Right hindlimb (tissue), 1 donor: Measurements from ENCODE around the gene TBL1Y.

Experiments used
- DNase-seq: peaks from one replicate; pipeline ENCODE4 v3.0.0-alpha.2; 2018

TBL1Y gene

DNA sequence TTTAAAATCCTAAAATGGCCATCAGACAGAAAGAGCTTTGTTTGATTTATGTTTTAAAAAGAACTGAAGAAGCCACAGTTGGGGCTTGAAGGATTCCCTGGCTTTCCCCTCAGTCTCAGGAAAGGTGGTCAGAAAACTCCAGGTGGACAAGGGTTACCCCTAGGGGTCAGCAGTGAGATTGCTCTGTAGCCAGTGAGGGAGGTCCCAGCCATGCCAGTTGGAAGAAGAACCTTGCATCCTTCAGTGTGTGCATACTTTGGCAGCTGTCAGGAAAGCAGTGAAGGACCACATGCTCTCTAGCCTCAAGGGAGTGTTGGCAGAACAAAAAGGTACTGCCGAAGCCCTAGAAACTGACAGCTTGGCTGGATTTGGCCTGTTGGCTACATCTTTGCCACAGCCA lies 182.3 kb downstream of the TBL1Y start:
- no peak for DNase-seq

GRCh38 chrY:7094365-7094764 lies 183.9 kb downstream of the TBL1Y start:
- DNase-seq = no peak

DNA sequence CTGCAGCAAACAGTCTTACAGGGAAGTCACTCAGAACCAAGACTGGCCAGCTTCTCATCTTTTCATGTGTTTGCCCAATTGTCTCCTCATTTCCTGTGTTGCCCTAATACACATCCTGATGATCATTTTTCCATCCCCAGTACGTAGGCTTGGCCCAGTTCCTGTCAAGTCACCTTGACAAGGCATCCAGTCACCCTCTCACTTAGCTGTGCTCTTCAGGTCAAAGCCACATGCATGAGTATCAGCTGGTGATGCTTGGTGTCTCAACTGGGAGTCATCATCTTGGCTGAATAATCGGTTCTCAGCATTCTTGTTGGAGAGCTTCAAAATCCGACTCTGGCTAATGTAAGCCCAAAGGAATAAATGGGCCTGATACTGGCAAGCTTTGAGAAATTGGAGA lies 186.5 kb downstream of the TBL1Y start:
- no peak for DNase-seq

DNA sequence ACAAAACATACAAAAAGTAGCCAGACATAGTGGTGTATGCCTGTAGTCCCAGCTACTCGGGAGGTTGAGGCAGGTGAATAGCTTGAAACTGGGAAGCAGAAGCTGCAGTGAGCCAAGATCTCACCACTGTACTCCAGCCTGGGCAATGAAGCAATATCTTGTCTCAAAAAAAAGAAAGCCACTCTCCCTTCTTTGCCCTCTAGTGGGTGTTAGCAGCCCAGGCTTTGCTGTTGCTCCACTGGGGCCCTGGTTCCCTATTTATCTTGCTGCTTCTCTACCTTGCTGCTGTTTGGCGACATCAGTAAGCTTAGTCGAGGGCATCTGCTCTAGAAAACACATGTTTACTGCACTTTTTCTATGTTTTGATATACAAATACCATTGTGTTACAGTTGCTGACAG lies 189.2 kb downstream of the TBL1Y start:
- DNase-seq = no peak

DNA sequence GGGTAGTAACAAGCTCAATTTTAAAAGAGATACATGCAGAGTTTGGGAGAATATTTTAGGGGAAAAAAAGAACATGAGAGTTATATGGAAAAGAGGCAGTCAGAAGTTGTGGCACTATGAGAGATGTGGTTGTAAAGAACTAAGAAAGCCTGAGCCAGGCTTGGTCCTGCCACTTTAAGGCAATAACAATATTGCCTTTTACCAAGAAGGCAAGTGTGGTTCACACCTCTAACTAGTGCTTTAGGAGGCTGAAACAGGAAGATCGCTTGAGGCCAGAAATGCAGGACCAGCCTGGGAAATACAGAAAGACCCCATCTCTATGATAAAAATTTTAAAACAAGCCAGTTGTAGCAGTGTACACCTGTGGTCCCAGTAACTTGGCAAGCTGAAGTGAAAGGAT lies 192.2 kb downstream of the TBL1Y start:
- DNase-seq = no peak

DNA sequence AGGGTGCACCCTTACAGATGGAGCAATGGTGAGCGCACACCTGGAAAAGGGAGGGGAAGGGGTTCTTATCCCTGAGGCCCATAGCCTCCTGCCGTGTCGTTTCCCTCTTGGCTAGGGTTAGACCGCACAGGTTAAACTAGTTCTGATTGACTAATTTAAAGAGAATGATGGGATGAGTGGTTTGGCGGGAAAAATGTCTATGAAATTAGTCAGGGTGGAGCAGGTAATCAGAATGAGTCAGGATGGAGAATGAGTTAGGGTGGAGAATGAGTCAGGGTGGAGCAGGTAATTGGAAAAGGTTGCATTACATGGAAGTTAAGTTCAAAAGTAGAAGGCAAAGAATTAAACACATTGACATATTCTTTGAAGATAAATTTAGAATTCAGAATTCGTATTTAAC lies 196.7 kb downstream of the TBL1Y start:
- no peak for DNase-seq

DNA sequence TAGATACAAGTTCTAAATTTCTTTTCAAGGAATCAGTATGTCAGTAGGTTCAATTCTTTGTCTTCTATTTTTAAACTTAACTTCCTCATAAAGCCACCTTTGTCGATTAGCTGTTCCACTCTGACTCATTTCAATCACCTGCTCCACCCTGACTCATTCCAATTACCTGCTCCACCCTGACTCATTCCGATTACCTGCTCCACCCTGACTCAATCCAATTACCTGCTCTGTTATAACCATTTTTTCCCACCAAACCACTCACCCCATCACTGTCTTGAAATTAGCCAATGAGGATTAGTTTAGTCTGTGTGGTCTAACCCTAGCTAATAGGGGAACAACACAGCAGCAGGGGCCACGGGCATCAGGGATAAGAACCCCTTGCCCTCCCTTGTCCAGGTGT lies 199.6 kb downstream of the TBL1Y start:
- DNase-seq = no peak

DNA sequence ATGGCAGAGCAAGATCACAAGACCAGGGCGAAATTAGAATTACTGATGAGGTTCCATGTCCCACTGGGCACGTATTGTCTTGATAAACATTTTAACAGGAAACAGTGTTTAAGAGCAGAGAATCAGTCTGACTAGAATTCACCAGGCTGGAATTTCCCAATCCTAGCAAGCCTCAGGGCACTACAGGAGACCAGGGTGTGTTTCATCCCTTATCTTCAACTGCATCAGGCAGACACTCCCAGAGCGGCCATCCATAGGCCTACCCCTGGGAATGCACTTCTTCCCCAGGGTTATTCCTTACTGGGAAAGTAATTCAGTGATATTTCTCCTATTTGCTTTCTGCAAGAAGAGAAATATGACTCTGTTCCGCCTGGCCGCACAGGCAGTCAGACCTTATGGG lies 205.4 kb downstream of the TBL1Y start:
- DNase-seq = no peak

- DNase-seq = no peak
These were observed 211.7 kb downstream of the TBL1Y start for GRCh38 chrY:7122202-7122601.

DNA sequence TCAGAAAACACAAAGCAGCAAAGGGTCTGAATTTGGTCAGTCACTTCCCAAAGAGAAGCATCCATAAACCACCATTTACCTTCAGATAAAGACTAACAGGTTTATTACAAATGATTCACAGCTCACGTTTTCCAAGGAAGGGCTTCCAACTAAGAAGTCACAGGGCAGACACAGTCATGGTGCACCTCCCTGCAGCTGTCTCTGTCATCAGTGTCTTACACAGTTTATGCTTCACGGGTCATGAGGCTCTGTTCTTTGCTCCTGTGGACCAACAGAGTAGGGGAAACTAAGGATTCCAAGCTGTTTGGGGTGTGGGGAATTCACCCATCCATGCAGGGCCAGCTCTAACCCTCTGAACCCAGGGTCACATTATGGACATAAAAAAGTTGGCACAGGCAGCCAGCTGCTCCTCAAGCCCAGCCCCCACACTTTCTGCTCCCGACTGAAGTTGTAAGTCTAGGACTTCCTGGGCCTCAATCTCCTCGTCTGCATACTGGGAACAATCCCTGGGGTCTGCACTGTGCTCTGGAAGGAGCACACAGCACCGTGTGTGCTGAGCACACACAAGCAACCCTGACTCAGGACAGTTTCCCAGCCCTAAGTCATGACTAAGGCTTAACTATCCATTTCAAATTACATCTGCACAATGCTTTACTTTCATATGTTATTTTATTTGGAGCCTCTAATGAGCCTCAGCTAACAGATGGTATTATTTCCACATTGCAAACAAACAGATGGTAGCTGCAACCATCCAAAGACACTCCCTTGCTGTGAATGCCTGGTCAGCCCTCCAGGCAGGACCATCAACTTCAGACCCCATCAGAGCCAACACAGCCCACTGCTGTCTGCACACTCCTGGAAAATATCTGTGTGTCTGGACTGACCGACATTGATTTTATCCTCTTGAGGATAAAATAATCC lies 214.9 kb downstream of the TBL1Y start:
- no peak for DNase-seq

DNA sequence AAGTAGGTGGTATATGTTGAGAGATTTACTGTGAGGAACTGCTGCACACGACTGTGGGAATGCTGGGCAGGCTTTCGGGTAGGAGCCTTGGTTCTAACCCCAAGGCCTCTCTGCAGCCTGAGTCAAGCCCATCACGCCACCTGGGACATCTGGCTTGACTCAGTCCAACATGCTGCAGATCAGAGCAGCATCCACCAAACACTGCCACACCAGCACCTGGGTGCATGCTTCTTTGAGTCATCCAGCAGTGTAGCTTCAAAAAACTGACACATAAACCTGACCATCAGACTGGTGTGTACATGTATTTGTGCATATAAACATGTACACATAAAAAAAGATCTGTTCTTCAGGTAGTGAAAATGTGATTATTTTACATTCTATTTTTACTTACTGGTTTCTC lies 217.7 kb downstream of the TBL1Y start:
- no peak for DNase-seq
